ENCODE measurements around the gene CNPPD1. TPM values are rescaled to one million over a fixed set of nuclear protein-coding genes. Genes with fewer than 3 reads are reported as not detected.

CNPPD1 gene
- polyA plus RNA-seq, 2 of the 4 experiments (the other 2 are of a cell fraction): 22.4 to 27.6 TPM

GRCh38 chr2:219221957-219222518, 45.3 kb upstream of the CNPPD1 start:
- no peaks in the 10 kb centered on the region for H3K9me3 ChIP-seq
- no peak for ATAC-seq
- CTCF ChIA-PET: interaction anchor here (0.6 to 7.3 kb wide), 6 partner anchors 21 to 190 kb away, joined by 3 to 79 read pairs (median 18); partner anchors contain the start of gene DNAJB2
- 90% methylated on average over 16 of the region's 16 CpGs for WGBS (ENCODE audit: missing lambda C conversion rate)
- H3K4me2 ChIP-seq: no peak overlapping the region
- DNase-seq (ENCODE audit: low read depth in 1 of 2, low spot score in 1 of 2): no peak
- peaks cover 12% of the 10 kb centered on the region for H3K4me1 ChIP-seq
- FAIRE-seq: no peak
- POLR2A ChIA-PET: no interaction called here
- TF ChIP-seq JUNB (IDR thresholded peaks at IDR 0.05) (no peak), HEYL (CRISPR knock-in tag; IDR thresholded peaks at IDR 0.05) (no peak), JUN (IDR thresholded peaks at IDR 0.05) (no peak), HES2 (IDR thresholded peaks at IDR 0.05) (no peak), ELK1 (IDR thresholded peaks at IDR 0.05; ENCODE audit: low read depth, low read length) (no peak)
- H3K27ac ChIP-seq: no peak overlapping the region
- H3K4me3 ChIP-seq: no peak overlapping the region

- H3K9me3 ChIP-seq: no peaks in the 10 kb centered on the region
- ATAC-seq (no peak), FAIRE-seq (no peak), DNase-seq (ENCODE audit: low read depth in 1 of 2, low spot score in 1 of 2) (no peak)
- H3K4me3 ChIP-seq: no peak overlapping the region
- TF ChIP-seq E2F6 (IDR thresholded peaks at IDR 0.05; ENCODE audit: borderline replicate concordance, low read depth) (no peak), CEBPB (IDR thresholded peaks at IDR 0.05) (no peak), RFX5 (IDR thresholded peaks at IDR 0.05) (no peak)
- H3K4me2 ChIP-seq: no peak overlapping the region
- ChIA-PET POLR2A (no interaction called here), CTCF (interaction anchor here (1.0 to 7.3 kb wide), 8 partner anchors 9 to 310 kb away, joined by 3 to 79 read pairs (median 5); partner anchors contain the start of genes ANKZF1, ATG9A and DNAJB2)
- no peak overlapping the region for H3K27ac ChIP-seq
- WGBS (ENCODE audit: missing lambda C conversion rate): 91% methylated on average over 18 of the region's 19 CpGs
- H3K4me1 ChIP-seq: peaks cover 24% of the 10 kb centered on the region
Observed at GRCh38 chr2:219220652-219221402, 44.1 kb upstream of the CNPPD1 start.

- Histone ChIP-seq H3K4me2 (no peak overlapping the region), H3K4me1 (peaks cover 30% of the 10 kb centered on the region)
- no peak for ATAC-seq
Observed at GRCh38 chr2:219219784-219220532, 43.2 kb upstream of the CNPPD1 start.

More at GRCh38 chr2:219219784-219220532, 43.2 kb upstream of the CNPPD1 start:
- FAIRE-seq: no peak
- Histone ChIP-seq H3K9me3 (no peaks in the 10 kb centered on the region), H3K27ac (no peak overlapping the region; a peak in 1 of 6 replicates), H3K4me3 (no peak overlapping the region)
- 96% methylated on average over 18 of the region's 18 CpGs for WGBS (ENCODE audit: missing lambda C conversion rate)
- DNase-seq (ENCODE audit: low read depth in 1 of 2, low spot score in 1 of 2): no peak
- POLR2A ChIA-PET: interaction anchor here (2.5 to 3.8 kb wide), 3 partner anchors 13 to 54 kb away, joined by 19 to 25 read pairs (median 22); partner anchors contain the start of gene ZFAND2B
- CTCF ChIA-PET: interaction anchor here (0.7 to 7.3 kb wide), 10 partner anchors 9 to 311 kb away, joined by 3 to 79 read pairs (median 4); partner anchors contain the start of genes ANKZF1, ATG9A and DNAJB2
- TF ChIP-seq NPAS2 (CRISPR knock-in tag; IDR thresholded peaks at IDR 0.05; ENCODE audit: borderline replicate concordance) (no peak), TP53 (CRISPR knock-in tag; IDR thresholded peaks at IDR 0.05) (no peak), HOXB13 (CRISPR knock-in tag; IDR thresholded peaks at IDR 0.05; ENCODE audit: low read depth) (no peak), SREBF2 (IDR thresholded peaks at IDR 0.05) (no peak), MYC (IDR thresholded peaks at IDR 0.05; ENCODE audit: borderline replicate concordance, low read length) (no peak), CTCF (IDR thresholded peaks at IDR 0.05) (no peak), USF2 (IDR thresholded peaks at IDR 0.05) (no peak), HDAC2 (IDR thresholded peaks at IDR 0.05) (no peak), RARB (CRISPR knock-in tag; IDR thresholded peaks at IDR 0.05) (no peak), NFE2L2 (conservative IDR thresholded peaks at IDR 0.05; ENCODE audit: low read length) (no peak), KDM5A (IDR thresholded peaks at IDR 0.05) (no peak), RFX5 (IDR thresholded peaks at IDR 0.05) (no peak), HES2 (IDR thresholded peaks at IDR 0.05) (no peak), FOXS1 (CRISPR knock-in tag; IDR thresholded peaks at IDR 0.05) (no peak), TFCP2L1 (CRISPR knock-in tag; IDR thresholded peaks at IDR 0.05) (no peak), ATOH8 (CRISPR knock-in tag; IDR thresholded peaks at IDR 0.05; ENCODE audit: low read depth) (no peak), EP300 (IDR thresholded peaks at IDR 0.05) (no peak), ZSCAN20 (CRISPR knock-in tag; IDR thresholded peaks at IDR 0.05) (no peak), ZFP36 (IDR thresholded peaks at IDR 0.05; ENCODE audit: borderline replicate concordance, partially characterized antibody) (no peak)
